ENCODE measurements around the gene TSLP.

The TSLP gene

GRCh38 chr5:111072949-111073682 lies 1.6 kb downstream of the TSLP start:
- no peak for DNase-seq (ENCODE audit: low read depth, low spot score)
- no peak for TF ChIP-seq CTCF (IDR thresholded peaks at IDR 0.05; ENCODE audit: low read depth, low read length)
- H3K4me3 ChIP-seq (ENCODE audit: low read depth, low read length): peak overlapping the region; percentile 55
- in situ Hi-C loops (cut with HindIII; ENCODE audit: low sequenced_read_pairs): no loop called here

- no peak for DNase-seq (ENCODE audit: low read depth, low spot score)
- in situ Hi-C loops (cut with HindIII; ENCODE audit: low sequenced_read_pairs): no loop called here
- TF ChIP-seq CTCF (IDR thresholded peaks at IDR 0.05; ENCODE audit: low read depth, low read length): no peak
- H3K4me3 ChIP-seq (ENCODE audit: low read depth, low read length): no peak overlapping the region
Observed at GRCh38 chr5:111074244-111074643, 2.7 kb downstream of the TSLP start.

- no peak overlapping the region for H3K4me3 ChIP-seq (ENCODE audit: low read depth, low read length)
- in situ Hi-C loops (cut with HindIII; ENCODE audit: low sequenced_read_pairs): no loop called here
- no peak for TF ChIP-seq CTCF (IDR thresholded peaks at IDR 0.05; ENCODE audit: low read depth, low read length)
- DNase-seq (ENCODE audit: low read depth, low spot score): peak; percentile 75
Observed at GRCh38 chr5:111075520-111075919, 4.0 kb downstream of the TSLP start.

- no peak overlapping the region for H3K4me3 ChIP-seq (ENCODE audit: low read depth, low read length)
- TF ChIP-seq CTCF (IDR thresholded peaks at IDR 0.05; ENCODE audit: low read depth, low read length): no peak
- no peak for DNase-seq (ENCODE audit: low read depth, low spot score)
- in situ Hi-C loops (cut with HindIII; ENCODE audit: low sequenced_read_pairs): no loop called here
Observed at GRCh38 chr5:111076091-111076490, 4.6 kb downstream of the TSLP start.

- no peak for TF ChIP-seq CTCF (IDR thresholded peaks at IDR 0.05; ENCODE audit: low read depth, low read length)
- in situ Hi-C loops (cut with HindIII; ENCODE audit: low sequenced_read_pairs): no loop called here
- no peak for DNase-seq (ENCODE audit: low read depth, low spot score)
- H3K4me3 ChIP-seq (ENCODE audit: low read depth, low read length): no peak overlapping the region
Observed at GRCh38 chr5:111077678-111078077, 6.2 kb downstream of the TSLP start.

- no peak overlapping the region for H3K4me3 ChIP-seq (ENCODE audit: low read depth, low read length)
- in situ Hi-C loops (cut with HindIII; ENCODE audit: low sequenced_read_pairs): no loop called here
- DNase-seq (ENCODE audit: low read depth, low spot score): no peak
- no peak for TF ChIP-seq CTCF (IDR thresholded peaks at IDR 0.05; ENCODE audit: low read depth, low read length)
Observed at GRCh38 chr5:111079846-111080245, 8.3 kb downstream of the TSLP start.
